ENCODE data around the gene C20orf141.

Gene C20orf141

GRCh38 chr20:2846698-2847097 lies 31.9 kb downstream of the C20orf141 start:
- no peak for DNase-seq (ENCODE audit: low read depth, low spot score)

DNA sequence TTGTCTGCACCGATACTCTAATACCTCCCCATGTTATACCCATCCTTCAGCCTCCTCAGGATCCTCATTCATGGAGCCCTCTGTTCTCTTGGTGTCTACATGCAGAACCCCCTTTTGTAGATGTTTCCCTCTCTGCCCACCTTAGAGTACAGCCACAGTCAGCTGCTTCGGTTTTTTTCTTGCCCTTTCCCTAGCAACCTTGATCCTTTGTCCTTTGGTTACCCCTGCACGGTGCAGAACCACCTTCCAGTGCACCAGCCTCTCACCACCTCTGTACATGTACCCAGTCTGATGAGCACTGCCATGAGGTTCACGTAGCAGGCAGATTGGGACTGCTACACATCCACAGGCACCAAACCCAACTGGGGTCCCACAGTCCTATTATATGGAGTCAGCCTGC lies 33.0 kb downstream of the C20orf141 start:
- no peak for DNase-seq (ENCODE audit: low read depth, low spot score)

DNA sequence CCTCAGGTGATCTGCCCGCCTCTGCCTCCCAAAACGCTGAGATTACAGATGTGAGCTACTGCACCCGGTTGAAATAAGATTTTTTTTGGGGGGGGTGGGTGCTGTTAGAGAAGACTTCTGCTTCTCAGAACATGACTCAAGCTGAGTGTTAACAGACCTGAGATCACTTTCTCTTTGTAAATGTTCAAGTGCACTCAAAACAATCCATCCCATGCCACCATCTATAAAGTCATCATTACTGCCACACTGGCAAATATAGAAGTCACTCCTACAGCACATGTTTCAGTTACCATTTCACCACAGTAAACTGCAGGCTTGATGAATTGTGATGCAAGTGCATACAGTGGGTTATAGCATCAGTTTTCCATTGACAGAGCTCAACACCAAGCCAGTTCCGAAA lies 34.7 kb downstream of the C20orf141 start:
- DNase-seq (ENCODE audit: low read depth, low spot score) = no peak

- DNase-seq (ENCODE audit: low read depth, low spot score) = no peak
Measured at GRCh38 chr20:2851086-2851485, 36.3 kb downstream of the C20orf141 start.

GRCh38 chr20:2858591-2858990 lies 43.8 kb downstream of the C20orf141 start:
- DNase-seq (ENCODE audit: low read depth, low spot score) = no peak

GRCh38 chr20:2859330-2860121 lies 44.7 kb downstream of the C20orf141 start:
- DNase-seq (ENCODE audit: low read depth, low spot score) = no peak

DNA sequence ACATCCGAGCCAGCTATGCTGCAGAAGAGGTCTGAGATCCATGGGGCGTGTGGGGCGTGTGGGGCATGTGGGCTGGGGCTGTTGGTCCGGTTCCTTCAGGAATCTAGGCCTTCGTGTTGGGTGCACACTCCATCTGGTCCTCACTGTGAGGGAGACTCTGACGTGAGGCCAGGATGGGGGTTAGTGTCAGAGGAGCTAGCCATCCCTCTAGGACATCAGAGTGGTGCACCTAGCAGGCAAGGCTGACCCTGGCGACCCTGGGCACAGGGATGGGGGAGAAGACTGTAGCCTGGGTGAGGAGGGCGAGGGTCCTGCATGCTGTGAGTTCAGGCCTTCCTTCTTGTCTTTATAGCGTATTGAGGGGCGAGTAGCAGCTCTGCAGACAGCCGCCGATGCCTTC lies 49.8 kb downstream of the C20orf141 start:
- no peak for DNase-seq (ENCODE audit: low read depth, low spot score)

- no peak for DNase-seq (ENCODE audit: low read depth, low spot score)
Measured at GRCh38 chr20:2865101-2865500, 50.3 kb downstream of the C20orf141 start.

Measured in activated naive CD8-positive, alpha-beta T cell treated with anti-CD3 and anti-CD28 coated beads, Interleukin-2, amount 50 U/mL, for 16 hours (primary cell).